ENCODE results near the gene CFAP251. TPM values are rescaled to one million over a fixed set of nuclear protein-coding genes. Genes with fewer than 3 reads are reported as not detected.

Gene CFAP251
- total and polyA plus RNA-seq, 2 of the 8 experiments (the other 6 are each of a cell fraction or from before 2014, with no cell fraction given), result 1.8 to 2.9 TPM

GRCh38 chr12:121989276-121990113 lies 71.1 kb downstream of the CFAP251 start:
- Histone ChIP-seq H3K4me2 (ENCODE audit: insufficient read depth in 1 of 2, low read depth in 2 of 2, low read length in 2 of 2) (no peak overlapping the region), H4K5ac (ENCODE audit: insufficient read length, low read depth, low read length) (no peak overlapping the region), H3K27me3 (replicated peaks in 1 of 4; ENCODE audit: control insufficient read depth in 3 of 4, extremely low read depth in 1 of 4, insufficient read depth in 3 of 4, low read length in 3 of 4) (no peaks in the 10 kb centered on the region), H2BK15ac (ENCODE audit: low read length) (no peak overlapping the region), H3K4me1 (replicated peaks in 1 of 4; ENCODE audit: control insufficient read depth in 3 of 4, insufficient read depth in 4 of 4, low read length in 3 of 4) (no peaks in the 10 kb centered on the region), H4K20me1 (replicated peaks in 1 of 2; ENCODE audit: control insufficient read depth in 1 of 2, insufficient read depth in 2 of 2, low read length in 2 of 2) (no peaks in the 10 kb centered on the region), H4K8ac (ENCODE audit: extremely low read depth, insufficient read depth, low read length) (no peak overlapping the region), H2AFZ (ENCODE audit: low read length) (no peak overlapping the region), H2BK20ac (ENCODE audit: low read length) (no peak overlapping the region), H3K14ac (ENCODE audit: insufficient read length) (no peak overlapping the region), H3K27ac (ENCODE audit: low read depth, low read length) (no peak overlapping the region), H3K23me2 (ENCODE audit: low read depth, low read length) (no peaks in the 10 kb centered on the region), H2BK120ac (replicated peaks; ENCODE audit: low read depth, low read length) (no peak overlapping the region), H3K9ac (replicated peaks in 1 of 4; ENCODE audit: extremely low read depth in 1 of 4, low read depth in 3 of 4, low read length in 3 of 4) (no peak overlapping the region), H3K9me3 (ENCODE audit: insufficient read depth in 2 of 2, low read depth in 1 of 2, low read length in 1 of 2) (peaks cover 3 to 10% of the 10 kb centered on the region in 2 experiments; a peak in 2 of 4 replicates), H2AK5ac (ENCODE audit: low read depth, low read length) (no peak overlapping the region), H3K79me1 (ENCODE audit: low read depth, low read length) (no peaks in the 10 kb centered on the region), H2BK5ac (ENCODE audit: low read depth, low read length) (no peak overlapping the region), H3K4me3 (ENCODE audit: extremely low read depth in 1 of 4, insufficient read depth in 2 of 4, low read depth in 3 of 4, low read length in 4 of 4) (no peak overlapping the region), H3K36me3 (ENCODE audit: control insufficient read depth in 2 of 4, insufficient read depth in 4 of 4, low read length in 3 of 4) (no peaks in the 10 kb centered on the region), H3K18ac (ENCODE audit: extremely low read depth, low read length) (no peak overlapping the region), H3K4ac (replicated peaks; ENCODE audit: insufficient read length, low read depth, low read length) (no peak overlapping the region), H4K91ac (replicated peaks; ENCODE audit: insufficient read length, low read length) (no peak overlapping the region), H3K56ac (replicated peaks; ENCODE audit: insufficient read length, low read depth, low read length) (no peak overlapping the region), H3K23ac (ENCODE audit: insufficient read length) (no peak overlapping the region), H3K79me2 (ENCODE audit: control insufficient read depth in 1 of 2, insufficient read depth in 2 of 2, low read length in 2 of 2) (no peaks in the 10 kb centered on the region), H2BK12ac (ENCODE audit: low read depth, low read length) (no peak overlapping the region)
- 94% methylated on average over 14 of the region's 14 CpGs; no CpG with 5 or more reads in 1 of the 2 experiments for WGBS, 2 experiments (ENCODE audit: extremely low coverage in 1 of 2, insufficient coverage in 1 of 2, insufficient read length in 1 of 2, insufficient replicate concordance in 2 of 2, low coverage in 1 of 2, low lambda C conversion rate in 2 of 2, missing lambda C conversion rate in 1 of 2)
- FAIRE-seq (no peak), DNase-seq (ENCODE audit: low read depth in 1 of 2, low spot score in 2 of 2) (no peak)
- ChIA-PET CTCF (ENCODE audit: partially characterized antibody) (no interaction called here), POLR2A (ENCODE audit: partially characterized antibody) (no interaction called here)
- TF ChIP-seq JUND (IDR thresholded peaks at IDR 0.05; ENCODE audit: low read length) (no peak), POU5F1 (IDR thresholded peaks at IDR 0.05; ENCODE audit: low read depth, low read length) (no peak), CTBP2 (IDR thresholded peaks at IDR 0.05; ENCODE audit: borderline replicate concordance, insufficient read depth, insufficient read length, low read length) (no peak), NRF1 (IDR thresholded peaks at IDR 0.05; ENCODE audit: low read depth, low read length) (no peak), CHD2 (IDR thresholded peaks at IDR 0.05; ENCODE audit: low read length) (no peak), RNF2 (IDR thresholded peaks at IDR 0.05; ENCODE audit: borderline replicate concordance, low read depth, low read length, missing control alignments, poor library complexity, severe bottlenecking) (no peak), SUZ12 (IDR thresholded peaks at IDR 0.05; ENCODE audit: low read length) (no peak), RFX5 (IDR thresholded peaks at IDR 0.05; ENCODE audit: borderline replicate concordance, low read depth, low read length) (no peak), JUN (IDR thresholded peaks at IDR 0.05; ENCODE audit: low read depth, low read length) (no peak), RAD21 (IDR thresholded peaks at IDR 0.05 in 1 of 2, conservative IDR thresholded peaks at IDR 0.05 in 1 of 2; ENCODE audit: low read depth in 2 of 2, low read length in 2 of 2) (no peak)

Measured in H1 (cell line).